Measurements from ENCODE around the gene C1QTNF6. TPM values are rescaled to one million over a fixed set of nuclear protein-coding genes. Genes with fewer than 3 reads are reported as not detected.

C1QTNF6 gene
- total and polyA plus RNA-seq, 10 of the 15 experiments (the other 5 are each of a cell fraction or from before 2014, with no cell fraction given) = 0.16 to 4.1 (median 1.3) TPM

- TF ChIP-seq MYB (IDR thresholded peaks at IDR 0.05; ENCODE audit: borderline replicate concordance, low read depth, low read length) (no peak), ZBTB4 (CRISPR knock-in tag; IDR thresholded peaks at IDR 0.05) (no peak), NRF1 (conservative IDR thresholded peaks at IDR 0.05; ENCODE audit: low read depth, low read length) (no peak), ZNF217 (IDR thresholded peaks at IDR 0.05) (no peak; the same call in 1 of the 2 replicates), CUX1 (IDR thresholded peaks at IDR 0.05; ENCODE audit: insufficient replicate concordance, low read depth, low read length) (no peak), MAX (IDR thresholded peaks at IDR 0.05; ENCODE audit: low read depth, low read length) (no peak), PAX5 (IDR thresholded peaks at IDR 0.05; ENCODE audit: borderline replicate concordance, low read depth, low read length) (no peak), EZH2 (IDR thresholded peaks at IDR 0.05; ENCODE audit: borderline replicate concordance, control insufficient read depth, low read depth, low read length) (no peak), SIX5 (IDR thresholded peaks at IDR 0.05; ENCODE audit: low read depth, low read length, severe bottlenecking) (no peak), LARP7 (IDR thresholded peaks at IDR 0.05) (no peak), JUNB (IDR thresholded peaks at IDR 0.05) (no peak), KAT2A (conservative IDR thresholded peaks at IDR 0.05; ENCODE audit: control insufficient read depth, low read depth, low read length) (no peak), RCOR1 (conservative IDR thresholded peaks at IDR 0.05; ENCODE audit: low read depth, low read length) (no peak), NFYA (IDR thresholded peaks at IDR 0.05; ENCODE audit: borderline replicate concordance, low read depth, low read length) (no peak), BCLAF1 (IDR thresholded peaks at IDR 0.05) (no peak), SMAD5 (IDR thresholded peaks at IDR 0.05; ENCODE audit: low read depth) (no peak)
These were observed 36.0 kb upstream of the C1QTNF6 start (continued) for GRCh38 chr22:37223965-37224551.

Data from GM12878 (cell line).